ENCODE measurements around the gene SNED1. TPM values are rescaled to one million over a fixed set of nuclear protein-coding genes. Genes with fewer than 3 reads are reported as not detected.

SNED1 gene
- polyA plus RNA-seq, 3 donors, result 0.02 to 3.4 (median 0.12) TPM

DNA sequence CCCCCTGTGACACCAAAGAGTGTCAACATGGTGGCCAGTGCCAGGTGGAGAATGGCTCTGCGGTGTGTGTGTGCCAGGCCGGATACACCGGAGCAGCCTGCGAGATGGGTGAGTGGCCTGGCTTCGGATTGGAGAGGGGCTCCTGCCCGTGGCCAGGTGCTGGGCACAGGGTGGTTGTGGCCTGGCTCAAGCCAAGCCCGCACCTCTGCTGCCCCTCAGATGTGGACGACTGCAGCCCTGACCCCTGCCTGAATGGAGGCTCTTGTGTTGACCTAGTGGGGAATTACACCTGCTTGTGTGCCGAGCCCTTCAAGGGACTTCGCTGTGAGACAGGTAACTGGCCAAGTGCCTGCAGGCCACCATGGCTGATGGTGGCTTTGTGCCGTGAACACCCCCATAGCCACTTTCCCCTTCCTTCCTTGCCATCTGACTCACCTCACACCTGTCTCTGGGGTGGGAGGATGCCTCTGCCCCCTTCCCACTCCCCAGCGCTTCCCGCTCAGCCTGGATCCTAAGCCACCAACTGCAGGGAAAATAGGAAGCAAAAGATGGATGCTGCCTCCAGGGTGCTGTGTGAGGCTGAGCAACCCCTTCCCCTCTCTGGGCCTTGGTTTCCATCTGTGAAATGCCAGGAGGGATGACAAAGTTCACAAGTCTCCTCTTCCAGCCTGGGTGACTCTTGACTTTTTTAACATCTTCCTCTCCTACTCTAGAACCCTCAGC is 41.8 kb downstream of the SNED1 start:
- Mint-ChIP-seq H3K4me1 (peaks cover 8% of the 10 kb centered on the region), H3K4me3 (no peak overlapping the region), H3K27ac (peak overlapping the region in 1 of 7 donors; percentile 45), H3K36me3 (no peaks in the 10 kb centered on the region), H3K9me3 (no peaks in the 10 kb centered on the region), H3K27me3 (ENCODE audit: low read depth in 3 of 3) (peaks cover 2 to 22% (median 13%) of the 10 kb centered on the region in 3 donors)
- H3K9me3 ChIP-seq (replicated peaks in 1 of 2; ENCODE audit: control insufficient read depth in 1 of 2, insufficient read depth in 1 of 2, low read length in 2 of 2), result no peaks in the 10 kb centered on the region
- no peak overlapping the region for H2AFZ ChIP-seq (ENCODE audit: insufficient read depth, low read depth, low read length, poor library complexity, severe bottlenecking)
- WGBS (ENCODE audit: insufficient coverage), result 95% methylated on average over 8 of the region's 13 CpGs
- H3K79me2 ChIP-seq (ENCODE audit: insufficient read depth, low read length), result no peaks in the 10 kb centered on the region
- no peak for TF ChIP-seq CTCF (IDR thresholded peaks at IDR 0.05)
- H3K4me3 ChIP-seq (replicated peaks in 1 of 3; ENCODE audit: low read depth in 2 of 3, low read length in 3 of 3), result no peak overlapping the region
- no peaks in the 10 kb centered on the region for H3K36me3 ChIP-seq (replicated peaks in 1 of 2; ENCODE audit: control insufficient read depth in 1 of 2, insufficient read depth in 2 of 2, low read length in 2 of 2)
- H3K9ac ChIP-seq (ENCODE audit: insufficient read depth, low read length, poor library complexity, severe bottlenecking), result no peak overlapping the region
- H3K4me1 ChIP-seq (ENCODE audit: control insufficient read depth in 1 of 2, insufficient read depth in 2 of 2, low read length in 2 of 2), result peaks cover 0 to 4% of the 10 kb centered on the region in 2 donors
- peaks cover 0 to 14% of the 10 kb centered on the region in 2 donors for H3K27me3 ChIP-seq (ENCODE audit: control insufficient read depth in 2 of 2, insufficient read depth in 2 of 2, low read length in 2 of 2)
- H3K27ac ChIP-seq (ENCODE audit: low read depth in 1 of 2, low read length in 2 of 2), result no peak overlapping the region
- peak in 1 of 3 donors; percentile 1 for DNase-seq
- intact Hi-C loops (cut with micrococcal nuclease), result no loop called here
- no peak overlapping the region for H3K4me2 ChIP-seq (replicated peaks; ENCODE audit: extremely low read depth, low read length, poor library complexity, severe bottlenecking)
- no peaks in the 10 kb centered on the region for H4K20me1 ChIP-seq (ENCODE audit: insufficient read depth, low read length)

DNA sequence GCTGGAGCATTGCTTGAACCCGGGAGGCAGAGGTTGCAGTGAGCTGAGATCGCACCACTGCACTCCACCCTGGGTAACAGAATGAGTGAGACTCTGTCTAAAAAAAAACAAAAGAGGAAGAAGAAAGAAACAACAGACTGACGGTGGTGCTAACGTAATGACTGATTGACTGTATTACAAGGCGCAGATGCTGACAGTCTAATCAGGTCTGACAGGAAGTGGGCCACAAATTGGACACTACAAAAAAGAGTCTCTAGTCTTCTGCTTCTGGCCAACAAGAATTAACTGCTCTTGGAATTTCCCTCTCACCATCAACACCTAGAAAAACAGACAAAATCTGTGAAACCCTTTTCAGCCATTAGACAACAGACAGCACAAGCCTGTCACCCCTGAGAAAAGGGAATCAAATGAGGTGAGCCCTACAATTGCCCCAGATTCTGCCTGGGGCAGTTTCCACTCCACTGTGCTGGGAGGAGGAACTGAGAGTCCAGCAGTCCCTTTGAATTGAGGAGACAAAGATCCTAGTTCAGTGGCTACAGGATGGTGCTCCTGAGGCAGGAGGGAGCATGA is 43.3 kb downstream of the SNED1 start:
- Histone ChIP-seq H3K27ac (ENCODE audit: low read depth in 1 of 2, low read length in 2 of 2) (no peak overlapping the region), H3K9ac (ENCODE audit: insufficient read depth, low read length, poor library complexity, severe bottlenecking) (no peak overlapping the region), H3K27me3 (ENCODE audit: control insufficient read depth in 2 of 2, insufficient read depth in 2 of 2, low read length in 2 of 2) (peaks cover 0 to 6% of the 10 kb centered on the region in 2 donors), H3K4me3 (replicated peaks in 1 of 3; ENCODE audit: low read depth in 2 of 3, low read length in 3 of 3) (no peak overlapping the region), H3K36me3 (replicated peaks in 1 of 2; ENCODE audit: control insufficient read depth in 1 of 2, insufficient read depth in 2 of 2, low read length in 2 of 2) (no peaks in the 10 kb centered on the region), H3K79me2 (ENCODE audit: insufficient read depth, low read length) (no peaks in the 10 kb centered on the region), H3K9me3 (replicated peaks in 1 of 2; ENCODE audit: control insufficient read depth in 1 of 2, insufficient read depth in 1 of 2, low read length in 2 of 2) (no peaks in the 10 kb centered on the region), H3K4me1 (ENCODE audit: control insufficient read depth in 1 of 2, insufficient read depth in 2 of 2, low read length in 2 of 2) (no peaks in the 10 kb centered on the region), H4K20me1 (ENCODE audit: insufficient read depth, low read length) (no peaks in the 10 kb centered on the region), H2AFZ (ENCODE audit: insufficient read depth, low read depth, low read length, poor library complexity, severe bottlenecking) (no peak overlapping the region), H3K4me2 (replicated peaks; ENCODE audit: extremely low read depth, low read length, poor library complexity, severe bottlenecking) (no peak overlapping the region)
- H3K9me3 Mint-ChIP-seq, result peaks cover 0 to 5% (median 0%) of the 10 kb centered on the region in 7 donors
- WGBS (ENCODE audit: insufficient coverage), result 35% methylated on average over 4 of the region's 5 CpGs
- no peak overlapping the region for H3K4me3 Mint-ChIP-seq
- intact Hi-C loops (cut with micrococcal nuclease), result no loop called here
- H3K4me1 Mint-ChIP-seq, result peaks cover 8% of the 10 kb centered on the region
- no peak for TF ChIP-seq CTCF (IDR thresholded peaks at IDR 0.05)
- H3K36me3 Mint-ChIP-seq, result no peaks in the 10 kb centered on the region
- peak overlapping the region in 2 of 7 donors; percentile 19 to 21 for H3K27ac Mint-ChIP-seq
- H3K27me3 Mint-ChIP-seq (ENCODE audit: low read depth in 3 of 3), result peaks cover 2 to 15% (median 8%) of the 10 kb centered on the region in 3 donors
- peak in 2 of 3 donors; percentile 3 to 12 for DNase-seq

Data from CD14-positive monocyte (primary cell).